ENCODE data around the gene ADISSP. TPM values are rescaled to one million over a fixed set of nuclear protein-coding genes. Genes with fewer than 3 reads are reported as not detected.

ADISSP gene
- total RNA-seq, 1 donor = 15.5 TPM

DNA sequence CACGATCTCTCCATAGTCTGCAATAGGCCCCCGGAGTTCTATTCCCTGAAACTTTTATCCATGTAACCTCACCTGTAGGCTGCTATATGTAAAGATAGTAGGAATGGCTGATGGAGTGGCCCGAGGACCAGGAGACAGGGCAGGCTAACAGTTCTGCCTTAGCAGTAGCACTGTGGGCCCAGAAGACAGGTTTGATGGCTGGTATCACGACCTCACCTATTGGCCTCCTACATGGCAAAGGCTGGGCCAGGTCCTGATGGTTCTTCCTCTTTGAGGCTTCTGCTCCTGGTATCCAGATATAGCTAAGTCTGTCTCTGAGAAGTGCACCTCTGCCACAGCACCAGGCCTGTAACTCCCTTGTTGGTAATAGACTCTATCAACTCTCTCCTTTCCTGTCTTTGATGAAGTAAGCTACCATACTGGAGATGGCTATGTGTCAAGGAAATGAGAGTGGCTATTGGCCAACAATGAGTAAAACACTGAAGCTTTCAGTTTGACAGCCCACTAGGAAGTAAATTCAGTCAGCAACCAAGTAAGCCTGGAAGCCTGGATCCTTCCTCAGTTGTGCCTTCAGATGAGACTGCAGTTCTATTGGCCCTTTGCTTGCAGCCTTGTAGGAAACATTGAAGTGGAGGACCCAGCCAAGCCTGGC, 8.0 kb upstream of the ADISSP start:
- H3K4me1 ChIP-seq (ENCODE audit: insufficient read depth, low read length) = peaks cover 20% of the 10 kb centered on the region
- no peak overlapping the region for H3K4me3 ChIP-seq (ENCODE audit: low read length)
- no peaks in the 10 kb centered on the region for H3K9me3 ChIP-seq (ENCODE audit: low read depth, low read length)
- peaks cover 14% of the 10 kb centered on the region for H3K27me3 ChIP-seq (ENCODE audit: insufficient read depth, low read length)

DNA sequence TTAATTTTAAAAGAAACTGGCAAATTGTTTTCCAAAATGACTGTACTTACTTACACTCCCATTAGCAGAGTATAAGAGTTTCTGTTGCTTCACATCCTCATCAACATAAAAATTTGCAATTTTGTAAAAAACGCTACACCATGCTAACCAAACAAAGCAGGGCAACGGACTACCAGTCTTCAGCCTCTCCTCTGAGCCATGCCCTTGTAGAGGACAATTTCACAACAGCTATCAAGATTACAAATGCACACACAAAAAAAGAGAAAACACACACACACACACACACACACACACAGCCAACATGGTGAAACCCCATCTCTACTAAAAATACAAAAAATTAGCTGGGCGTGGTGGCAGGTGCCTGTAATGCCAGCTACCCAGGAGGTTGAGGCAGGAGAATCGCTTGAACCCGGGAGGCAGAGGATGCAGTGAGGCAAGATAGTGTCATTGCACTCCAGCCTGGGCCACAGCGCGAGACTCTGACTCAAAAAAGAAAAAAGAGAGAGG, 4.1 kb upstream of the ADISSP start:
- Histone ChIP-seq H3K4me1 (ENCODE audit: insufficient read depth, low read length) (peaks cover 19% of the 10 kb centered on the region), H3K27me3 (ENCODE audit: insufficient read depth, low read length) (no peaks in the 10 kb centered on the region), H3K9me3 (ENCODE audit: low read depth, low read length) (no peaks in the 10 kb centered on the region), H3K4me3 (ENCODE audit: low read length) (no peak overlapping the region)

DNA sequence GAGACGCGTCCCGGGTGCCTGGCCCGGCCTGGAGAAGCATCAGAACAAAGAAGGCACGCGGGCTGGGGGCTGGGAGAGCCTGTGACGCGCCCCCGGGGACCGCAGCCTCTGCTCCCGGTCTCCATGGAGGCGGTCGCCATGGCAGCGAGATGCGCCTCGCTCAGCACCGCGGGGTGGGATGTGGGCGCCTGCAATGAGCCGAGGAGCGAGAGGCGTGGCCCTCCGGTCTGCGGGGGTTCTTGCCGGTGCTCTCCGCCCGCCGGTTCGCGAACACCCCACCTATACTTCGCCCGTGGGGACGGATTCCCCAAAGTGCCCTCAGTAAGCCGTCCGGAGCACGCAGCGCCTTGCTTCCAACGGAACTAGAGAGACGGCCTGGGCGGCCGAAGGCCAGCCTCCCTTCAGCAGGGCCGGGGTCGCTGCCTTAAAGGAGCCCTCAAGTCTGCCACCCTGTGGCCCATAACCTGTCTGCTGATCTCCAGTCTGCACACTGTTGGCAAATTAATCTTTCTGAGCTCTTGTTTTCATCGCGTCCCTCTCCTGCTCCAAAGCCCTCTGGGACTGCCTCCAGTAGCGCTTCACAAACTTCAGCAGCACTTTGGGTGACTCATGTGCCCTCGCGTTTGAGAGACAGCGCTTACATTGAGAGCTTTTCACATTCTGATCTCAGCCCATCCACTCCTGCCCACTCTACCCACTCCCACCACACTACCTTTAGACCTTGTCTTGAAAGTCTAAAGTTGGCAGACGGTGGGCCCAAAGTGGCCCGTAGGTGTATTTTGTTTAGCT, 983 bp upstream of the ADISSP start:
- H3K27me3 ChIP-seq (ENCODE audit: insufficient read depth, low read length) = no peaks in the 10 kb centered on the region
- peak overlapping the region; percentile 70 for H3K4me3 ChIP-seq (ENCODE audit: low read length)
- H3K9me3 ChIP-seq (ENCODE audit: low read depth, low read length) = no peaks in the 10 kb centered on the region
- H3K4me1 ChIP-seq (ENCODE audit: insufficient read depth, low read length) = peaks cover 50% of the 10 kb centered on the region

DNA sequence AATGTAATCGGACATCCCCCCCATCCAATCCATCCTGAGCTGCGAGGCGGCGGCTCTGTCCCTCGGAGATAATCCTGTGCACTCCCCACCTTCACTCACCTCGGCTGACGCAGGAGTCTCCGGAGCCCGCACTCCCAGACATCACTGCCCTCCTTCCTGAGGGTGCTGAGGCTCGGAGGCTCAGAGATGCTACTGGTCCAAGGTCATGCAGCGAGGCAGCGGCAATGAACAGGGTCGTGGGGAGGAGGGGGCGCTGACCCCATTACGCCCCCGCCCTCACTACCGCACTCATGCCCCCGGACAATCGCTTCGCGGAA, 485 bp downstream of the ADISSP start:
- no peaks in the 10 kb centered on the region for H3K9me3 ChIP-seq (ENCODE audit: low read depth, low read length)
- H3K4me1 ChIP-seq (ENCODE audit: insufficient read depth, low read length) = peaks cover 50% of the 10 kb centered on the region
- H3K27me3 ChIP-seq (ENCODE audit: insufficient read depth, low read length) = no peaks in the 10 kb centered on the region
- peak overlapping the region; percentile 70 for H3K4me3 ChIP-seq (ENCODE audit: low read length)

DNA sequence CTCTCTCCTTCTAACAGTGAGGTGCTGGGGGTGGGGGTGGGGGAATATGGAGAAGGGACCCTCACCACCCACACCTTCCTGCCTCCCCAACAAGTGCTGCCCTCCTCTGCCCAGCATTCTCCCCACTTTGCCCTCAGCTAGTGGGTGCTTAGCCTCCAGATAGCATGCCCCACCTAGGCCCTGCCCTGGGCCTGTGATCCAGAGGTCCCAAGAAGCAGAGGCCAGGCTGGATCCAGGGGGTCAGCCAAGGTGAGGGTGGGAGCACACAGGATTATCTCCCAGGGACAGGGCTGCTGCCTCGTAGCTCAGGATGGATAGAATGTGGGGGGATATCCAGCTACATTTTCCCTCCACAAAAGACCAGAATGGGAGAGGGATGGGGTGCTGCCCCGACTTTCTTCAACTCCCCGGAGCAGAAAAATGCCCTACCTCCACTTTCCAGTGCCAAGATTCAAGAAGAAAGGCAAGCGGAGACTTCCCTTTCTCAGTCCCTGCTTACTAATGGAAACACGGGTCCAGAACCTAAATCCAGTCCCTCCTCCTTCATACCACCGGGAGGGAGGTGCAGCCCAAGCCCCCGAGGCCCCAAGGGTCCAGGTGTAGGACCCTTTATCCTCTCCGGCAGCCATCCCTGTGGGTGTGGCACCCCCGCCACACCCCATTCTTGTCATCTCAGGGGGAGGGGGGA, 987 bp downstream of the ADISSP start:
- Histone ChIP-seq H3K27me3 (ENCODE audit: insufficient read depth, low read length) (no peaks in the 10 kb centered on the region), H3K9me3 (ENCODE audit: low read depth, low read length) (no peaks in the 10 kb centered on the region), H3K4me1 (ENCODE audit: insufficient read depth, low read length) (peaks cover 50% of the 10 kb centered on the region), H3K4me3 (ENCODE audit: low read length) (peak overlapping the region; percentile 70)

DNA sequence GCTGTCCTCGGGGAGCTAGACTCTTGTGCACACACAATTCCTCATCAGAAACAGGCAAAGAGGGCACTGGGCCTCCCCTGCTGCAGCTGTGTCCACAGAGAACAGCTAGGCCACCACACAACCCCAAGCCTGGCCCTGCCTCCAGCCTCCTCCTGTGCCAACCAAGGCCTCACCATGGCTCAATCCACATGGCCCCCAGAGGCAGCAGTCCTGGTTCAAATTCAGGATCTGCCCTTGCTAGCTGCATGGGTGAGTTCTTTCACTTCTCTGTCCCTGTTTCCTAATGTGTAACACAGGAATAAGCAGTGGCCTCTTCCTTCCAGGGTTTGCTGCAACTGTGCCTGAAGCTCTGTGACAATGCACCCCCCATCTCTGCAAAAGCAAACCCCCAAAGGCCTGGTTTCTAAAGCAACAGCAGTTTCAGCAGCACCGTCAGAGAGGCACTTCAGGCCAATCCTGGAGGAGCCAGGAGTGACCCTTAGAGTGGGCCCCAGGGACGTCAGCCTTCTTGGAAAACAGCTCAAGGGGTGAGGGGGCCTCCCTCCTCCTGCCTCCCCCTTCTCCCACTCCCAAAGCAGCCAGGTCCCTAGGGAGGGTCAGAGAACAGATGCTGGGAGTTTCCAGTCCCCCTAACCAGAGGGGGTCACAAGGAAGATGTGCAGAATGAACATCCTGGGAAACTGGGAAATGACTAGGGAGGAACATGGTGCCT, 2.2 kb downstream of the ADISSP start:
- H3K4me3 ChIP-seq (ENCODE audit: low read length) = no peak overlapping the region
- H3K9me3 ChIP-seq (ENCODE audit: low read depth, low read length) = no peaks in the 10 kb centered on the region
- H3K4me1 ChIP-seq (ENCODE audit: insufficient read depth, low read length) = peaks cover 50% of the 10 kb centered on the region
- H3K27me3 ChIP-seq (ENCODE audit: insufficient read depth, low read length) = no peaks in the 10 kb centered on the region

DNA sequence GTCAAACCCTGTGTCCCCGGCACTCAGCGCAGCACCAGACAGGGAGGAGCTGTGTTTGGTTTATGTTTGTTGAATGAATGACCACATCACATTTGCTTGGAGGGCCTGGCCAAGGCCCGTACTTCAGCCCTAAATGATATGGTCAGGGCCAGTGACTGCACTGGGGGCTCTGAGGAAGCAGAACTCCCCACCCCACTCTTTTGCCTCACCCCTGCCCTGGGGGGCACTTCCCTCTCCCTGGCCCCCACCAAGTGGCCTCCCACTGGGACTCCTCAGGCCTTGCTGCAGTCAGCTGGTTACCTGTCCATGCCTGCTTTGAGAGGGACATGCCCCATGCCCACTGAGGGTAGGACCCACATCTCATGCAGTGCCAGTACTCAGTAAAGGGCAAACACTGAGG, 2.9 kb downstream of the ADISSP start:
- Histone ChIP-seq H3K9me3 (ENCODE audit: low read depth, low read length) (no peaks in the 10 kb centered on the region), H3K4me3 (ENCODE audit: low read length) (no peak overlapping the region), H3K27me3 (ENCODE audit: insufficient read depth, low read length) (no peaks in the 10 kb centered on the region), H3K4me1 (ENCODE audit: insufficient read depth, low read length) (peaks cover 50% of the 10 kb centered on the region)

DNA sequence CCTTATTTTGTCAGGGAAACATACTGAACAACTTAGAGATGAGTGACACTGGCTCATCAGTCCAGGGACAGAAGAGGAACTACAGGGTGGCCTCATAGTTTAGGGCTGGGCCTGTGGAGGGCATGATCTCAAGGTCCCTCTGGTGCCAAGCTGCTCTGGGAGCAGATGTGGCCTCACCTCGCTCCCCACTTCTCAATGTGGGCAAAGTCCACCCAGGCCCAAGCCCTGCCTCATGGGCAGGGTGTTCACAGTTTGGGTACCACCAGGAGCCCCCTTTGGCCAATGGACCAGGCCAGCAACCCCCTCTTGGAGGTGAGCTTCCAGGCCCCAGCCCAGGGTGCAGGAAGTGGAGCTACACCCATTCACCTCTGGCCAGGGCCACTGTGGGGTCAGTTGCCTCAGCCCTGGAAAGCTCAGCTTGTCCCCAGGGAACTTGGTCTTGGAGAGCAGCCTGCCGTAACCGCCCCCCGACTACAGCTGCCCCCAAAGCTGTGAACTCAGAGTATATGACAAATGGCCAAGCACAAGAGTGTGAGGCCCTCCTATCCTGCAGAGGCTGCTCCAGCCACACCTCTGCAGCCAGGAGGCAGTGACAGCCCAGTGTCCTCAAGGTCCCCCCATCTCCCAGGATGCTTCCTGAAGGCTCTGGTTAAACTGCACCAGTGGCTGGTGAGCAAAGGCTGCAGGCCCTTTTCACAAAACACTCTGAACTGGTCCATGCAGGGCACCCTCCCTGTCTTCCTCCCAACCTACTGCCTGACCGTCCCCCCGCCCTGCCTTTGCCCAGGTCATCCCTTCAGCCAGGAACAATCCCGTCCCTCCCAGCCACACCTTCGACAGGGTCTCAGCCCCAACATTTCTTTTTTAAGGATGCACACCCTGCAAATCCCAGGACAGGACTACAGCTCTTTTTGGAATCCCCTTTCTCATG, 3.6 kb downstream of the ADISSP start:
- Histone ChIP-seq H3K9me3 (ENCODE audit: low read depth, low read length) (no peaks in the 10 kb centered on the region), H3K4me1 (ENCODE audit: insufficient read depth, low read length) (peaks cover 47% of the 10 kb centered on the region), H3K27me3 (ENCODE audit: insufficient read depth, low read length) (no peaks in the 10 kb centered on the region), H3K4me3 (ENCODE audit: low read length) (no peak overlapping the region)

DNA sequence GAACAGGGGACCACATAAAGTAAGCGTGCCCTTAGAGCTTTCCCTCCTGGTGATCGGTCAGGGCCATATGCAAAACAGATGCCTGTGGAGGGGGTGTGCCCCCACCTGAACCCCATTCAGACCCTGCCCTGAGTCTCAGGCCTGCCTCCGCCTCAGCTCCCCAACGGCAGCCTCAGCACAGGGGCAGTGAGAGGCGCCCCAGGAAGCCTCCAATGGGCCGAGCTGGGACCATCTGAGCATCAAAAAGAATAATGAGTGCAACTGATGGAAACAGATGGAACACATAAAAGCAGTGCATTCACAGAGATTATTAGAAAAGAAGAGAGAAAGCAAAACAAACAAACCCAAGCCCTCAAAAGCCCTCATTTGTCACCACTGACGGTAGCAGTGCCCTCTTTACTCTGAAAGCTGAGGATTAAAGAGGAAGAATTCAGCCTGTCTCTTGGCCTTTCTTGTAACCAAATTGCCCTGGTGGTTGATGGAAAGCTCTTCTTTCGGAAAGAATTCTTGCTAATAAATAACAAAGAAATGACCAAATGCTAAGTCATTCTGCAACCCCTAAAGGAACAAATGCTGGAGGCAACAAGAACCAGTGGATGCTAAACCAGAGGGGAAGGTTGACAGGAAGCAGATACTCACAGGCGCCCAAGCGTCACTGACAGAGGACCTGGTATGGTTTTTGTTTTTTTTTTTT, 6.8 kb downstream of the ADISSP start:
- peaks cover 38% of the 10 kb centered on the region for H3K4me1 ChIP-seq (ENCODE audit: insufficient read depth, low read length)
- H3K9me3 ChIP-seq (ENCODE audit: low read depth, low read length) = no peaks in the 10 kb centered on the region
- no peak overlapping the region for H3K4me3 ChIP-seq (ENCODE audit: low read length)
- H3K27me3 ChIP-seq (ENCODE audit: insufficient read depth, low read length) = no peaks in the 10 kb centered on the region

DNA sequence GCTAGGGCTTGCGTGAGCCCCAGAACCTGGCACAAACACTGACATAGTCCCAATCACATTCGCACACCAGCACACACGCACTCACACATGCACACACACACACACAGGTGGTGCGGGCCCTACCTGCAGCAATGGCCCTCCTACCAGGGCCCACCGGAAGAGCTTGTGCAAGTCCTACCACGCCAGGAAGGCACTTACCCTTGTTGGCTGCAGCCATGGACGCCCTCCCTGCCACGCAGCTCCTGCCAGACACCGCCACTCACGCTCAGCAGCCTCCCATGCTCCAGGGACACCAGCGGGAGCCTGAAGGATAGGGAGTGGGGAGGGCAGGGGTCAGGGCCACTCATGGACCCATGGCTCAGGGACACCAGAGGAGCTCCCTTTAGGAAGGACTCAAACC, 7.7 kb downstream of the ADISSP start:
- Histone ChIP-seq H3K27me3 (ENCODE audit: insufficient read depth, low read length) (no peaks in the 10 kb centered on the region), H3K4me3 (ENCODE audit: low read length) (no peak overlapping the region), H3K9me3 (ENCODE audit: low read depth, low read length) (no peaks in the 10 kb centered on the region), H3K4me1 (ENCODE audit: insufficient read depth, low read length) (peaks cover 29% of the 10 kb centered on the region)

DNA sequence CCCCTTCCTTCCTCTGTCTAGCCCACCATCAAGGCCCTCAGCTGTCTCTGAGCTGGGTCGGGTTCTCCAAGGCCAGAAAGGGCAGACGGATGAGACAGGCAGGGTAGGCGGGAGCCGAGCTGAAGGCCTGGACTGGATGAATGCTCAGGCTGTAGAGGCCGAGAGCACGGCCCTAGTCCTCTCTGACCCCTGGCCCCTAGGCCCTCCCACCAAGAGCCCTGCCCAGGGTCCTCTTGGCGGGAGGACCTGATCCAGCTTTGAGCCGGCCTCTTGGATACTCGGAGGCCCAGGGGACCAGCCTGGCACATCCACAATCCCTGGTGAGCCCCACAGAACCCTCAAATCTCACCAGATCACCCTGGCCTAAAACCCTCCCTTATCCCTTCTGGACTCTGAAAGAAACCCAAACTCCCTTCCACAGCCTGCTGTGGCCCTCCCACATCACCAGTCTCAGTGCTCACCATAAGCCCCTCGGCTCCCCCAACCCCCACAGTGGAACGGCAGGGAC, 8.2 kb downstream of the ADISSP start:
- Histone ChIP-seq H3K9me3 (ENCODE audit: low read depth, low read length) (no peaks in the 10 kb centered on the region), H3K4me3 (ENCODE audit: low read length) (no peak overlapping the region), H3K4me1 (ENCODE audit: insufficient read depth, low read length) (peaks cover 24% of the 10 kb centered on the region), H3K27me3 (ENCODE audit: insufficient read depth, low read length) (no peaks in the 10 kb centered on the region)

DNA sequence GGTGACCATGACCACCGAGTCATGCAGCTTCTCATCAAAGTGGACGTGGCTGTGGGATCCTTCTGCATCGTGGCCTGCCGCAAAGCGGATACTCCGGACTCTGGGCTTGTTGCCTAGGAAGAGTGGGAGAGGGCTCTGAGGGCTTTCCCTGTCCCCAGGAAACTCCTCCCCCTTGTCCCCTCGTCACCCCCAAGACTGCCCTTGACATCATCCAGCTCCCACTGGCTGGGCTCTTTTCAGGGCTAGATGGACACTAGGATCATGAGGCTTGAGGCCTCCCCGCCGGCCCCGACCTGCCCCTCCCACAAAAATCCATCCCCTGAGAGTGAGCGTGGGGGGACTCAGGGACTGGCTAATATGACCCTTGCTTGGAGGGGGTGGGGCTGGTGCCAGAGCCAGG, 9.0 kb downstream of the ADISSP start:
- Histone ChIP-seq H3K27me3 (ENCODE audit: insufficient read depth, low read length) (no peaks in the 10 kb centered on the region), H3K9me3 (ENCODE audit: low read depth, low read length) (no peaks in the 10 kb centered on the region), H3K4me1 (ENCODE audit: insufficient read depth, low read length) (peaks cover 16% of the 10 kb centered on the region), H3K4me3 (ENCODE audit: low read length) (no peak overlapping the region)

DNA sequence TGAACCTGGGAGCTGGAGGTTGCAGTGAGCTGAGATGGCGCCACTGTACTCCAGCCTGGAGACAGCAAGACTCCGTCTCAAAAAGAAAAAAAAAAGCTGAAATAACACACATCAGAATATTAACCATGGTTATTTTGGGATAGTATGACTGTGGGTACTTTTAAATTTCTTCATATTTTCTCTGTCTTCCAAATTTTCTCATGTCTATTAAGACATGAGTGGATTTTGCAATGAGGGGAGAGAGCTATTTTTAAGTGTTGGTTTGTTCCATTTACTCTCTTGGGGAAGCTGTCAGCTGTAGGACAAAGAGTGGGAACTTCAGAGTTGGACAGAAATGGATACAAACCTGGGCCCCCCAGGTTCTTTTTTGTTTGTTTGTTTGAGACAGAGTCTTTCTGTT, 10.3 kb downstream of the ADISSP start:
- no peaks in the 10 kb centered on the region for H3K9me3 ChIP-seq (ENCODE audit: low read depth, low read length)
- no peaks in the 10 kb centered on the region for H3K27me3 ChIP-seq (ENCODE audit: insufficient read depth, low read length)
- H3K4me3 ChIP-seq (ENCODE audit: low read length) = no peak overlapping the region
- peaks cover 22% of the 10 kb centered on the region for H3K4me1 ChIP-seq (ENCODE audit: insufficient read depth, low read length)

All from mononuclear cell (primary cell).